SK-N-SH treated with all-trans-retinoic acid at 6 μM for 48 hours (cell line): ENCODE results near the gene IL1R2.

ENCODE experiments used
- ATAC-seq: fragments of 200-7000 bp; cut with Tn5 transposase; 3 replicates; pipeline ENCODE4 v1.9.1; 2020; ENCODE audit warnings: mild to moderate bottlenecking, moderate library complexity
- ARNTL ChIP-seq: fragments of 450-650 bp; formaldehyde crosslinking; IDR thresholded peaks from 2 replicates; pipeline ENCODE4 v1.5.0; 2020; ENCODE audit warnings: low read depth, mild to moderate bottlenecking, moderate library complexity, borderline replicate concordance
- BACH2 ChIP-seq: fragments of 250-450 bp; sonication (Bioruptor Pico); IDR thresholded peaks from 2 replicates; pipeline ENCODE4 v1.9.0; 2021; ENCODE audit warnings: mild to moderate bottlenecking, borderline replicate concordance
- CSDC2 ChIP-seq: fragments of 250-450 bp; sonication (Bioruptor Pico); IDR thresholded peaks from 2 replicates; pipeline ENCODE4 v1.5.0; 2020; ENCODE audit warnings: mild to moderate bottlenecking, moderate library complexity
- CSRNP3 ChIP-seq: fragments of 250-450 bp; sonication (Bioruptor Pico); IDR thresholded peaks from 2 replicates; pipeline ENCODE4 v1.5.1; 2021; ENCODE audit warnings: mild to moderate bottlenecking, moderate library complexity
- ESRRG ChIP-seq: fragments of 250-450 bp; sonication (Bioruptor Pico); IDR thresholded peaks from 2 replicates; pipeline ENCODE4 v1.6.1; 2021; ENCODE audit warnings: mild to moderate bottlenecking
- GLIS3 ChIP-seq: fragments of 250-450 bp; sonication (Bioruptor Pico); IDR thresholded peaks from 2 replicates; pipeline ENCODE4 v1.5.0; 2020; ENCODE audit warnings: mild to moderate bottlenecking, moderate library complexity
- ISL1 ChIP-seq: fragments of 250-450 bp; sonication (Bioruptor Pico); IDR thresholded peaks from 2 replicates; pipeline ENCODE4 v2.1.2; 2022; ENCODE audit warnings: mild to moderate bottlenecking, moderate library complexity
- OSR1 ChIP-seq: fragments of 250-450 bp; sonication (Bioruptor Pico); IDR thresholded peaks from 2 replicates; pipeline ENCODE4 v1.8.0; 2022; ENCODE audit warnings: moderate library complexity, mild to moderate bottlenecking, inconsistent platforms
- PATZ1 ChIP-seq: fragments of 250-450 bp; sonication (Bioruptor Pico); IDR thresholded peaks from 2 replicates; pipeline ENCODE4 v1.8.0; 2020; ENCODE audit warnings: mild to moderate bottlenecking, moderate library complexity, borderline replicate concordance
- POU6F1 ChIP-seq: fragments of 250-450 bp; sonication (Bioruptor Pico); IDR thresholded peaks from 2 replicates; pipeline ENCODE4 v1.8.0; 2021; ENCODE audit warnings: low read depth, mild to moderate bottlenecking, moderate library complexity, borderline replicate concordance
- RARB ChIP-seq: fragments of 250-450 bp; sonication (Bioruptor Pico); IDR thresholded peaks from 2 replicates; pipeline ENCODE4 v1.8.0; 2021; ENCODE audit warnings: mild to moderate bottlenecking, moderate library complexity
- TCF4 ChIP-seq: fragments of 250-450 bp; sonication (Bioruptor Pico); IDR thresholded peaks from 2 replicates; pipeline ENCODE4 v1.8.0; 2021; ENCODE audit warnings: mild to moderate bottlenecking, moderate library complexity, borderline replicate concordance
- TOX ChIP-seq: fragments of 250-450 bp; sonication (Bioruptor Pico); IDR thresholded peaks from 2 replicates; pipeline ENCODE4 v1.8.0; 2021; ENCODE audit warnings: mild to moderate bottlenecking, moderate library complexity, borderline replicate concordance
- ZFP3 ChIP-seq: fragments of 250-450 bp; sonication (Bioruptor Pico); IDR thresholded peaks from 2 replicates; pipeline ENCODE4 v1.5.0; 2020; ENCODE audit warnings: mild to moderate bottlenecking, moderate library complexity
- ZFP30 ChIP-seq: fragments of 450-650 bp; formaldehyde crosslinking; IDR thresholded peaks from 2 replicates; pipeline ENCODE4 v1.5.0; 2022; ENCODE audit warnings: mild to moderate bottlenecking, moderate library complexity
- ZNF565 ChIP-seq: fragments of 450-650 bp; formaldehyde crosslinking; conservative IDR thresholded peaks from 2 replicates; pipeline ENCODE4 v1.5.0; 2020; ENCODE audit warnings: low read depth, mild to moderate bottlenecking, moderate library complexity
- ZNF70 ChIP-seq: fragments of 450-650 bp; formaldehyde crosslinking; IDR thresholded peaks from 2 replicates; pipeline ENCODE4 v1.5.0; 2020; ENCODE audit warnings: mild to moderate bottlenecking, moderate library complexity
- ZNF8 ChIP-seq: fragments of 450-650 bp; formaldehyde crosslinking; IDR thresholded peaks from 2 replicates; pipeline ENCODE4 v1.5.0; 2020; ENCODE audit warnings: mild to moderate bottlenecking, moderate library complexity
- TF ChIP-seq, protein P1 (sequence below): fragments of 250-450 bp; sonication (Bioruptor Pico); IDR thresholded peaks from 2 replicates; pipeline ENCODE4 v1.5.0; 2020; ENCODE audit warnings: mild to moderate bottlenecking, moderate library complexity
- TF ChIP-seq, protein P2 (sequence below): fragments of 250-450 bp; sonication (Bioruptor Pico); IDR thresholded peaks from 2 replicates; pipeline ENCODE4 v1.5.1; 2020; ENCODE audit warnings: low read depth, mild to moderate bottlenecking, moderate library complexity

The IL1R2 gene

DNA sequence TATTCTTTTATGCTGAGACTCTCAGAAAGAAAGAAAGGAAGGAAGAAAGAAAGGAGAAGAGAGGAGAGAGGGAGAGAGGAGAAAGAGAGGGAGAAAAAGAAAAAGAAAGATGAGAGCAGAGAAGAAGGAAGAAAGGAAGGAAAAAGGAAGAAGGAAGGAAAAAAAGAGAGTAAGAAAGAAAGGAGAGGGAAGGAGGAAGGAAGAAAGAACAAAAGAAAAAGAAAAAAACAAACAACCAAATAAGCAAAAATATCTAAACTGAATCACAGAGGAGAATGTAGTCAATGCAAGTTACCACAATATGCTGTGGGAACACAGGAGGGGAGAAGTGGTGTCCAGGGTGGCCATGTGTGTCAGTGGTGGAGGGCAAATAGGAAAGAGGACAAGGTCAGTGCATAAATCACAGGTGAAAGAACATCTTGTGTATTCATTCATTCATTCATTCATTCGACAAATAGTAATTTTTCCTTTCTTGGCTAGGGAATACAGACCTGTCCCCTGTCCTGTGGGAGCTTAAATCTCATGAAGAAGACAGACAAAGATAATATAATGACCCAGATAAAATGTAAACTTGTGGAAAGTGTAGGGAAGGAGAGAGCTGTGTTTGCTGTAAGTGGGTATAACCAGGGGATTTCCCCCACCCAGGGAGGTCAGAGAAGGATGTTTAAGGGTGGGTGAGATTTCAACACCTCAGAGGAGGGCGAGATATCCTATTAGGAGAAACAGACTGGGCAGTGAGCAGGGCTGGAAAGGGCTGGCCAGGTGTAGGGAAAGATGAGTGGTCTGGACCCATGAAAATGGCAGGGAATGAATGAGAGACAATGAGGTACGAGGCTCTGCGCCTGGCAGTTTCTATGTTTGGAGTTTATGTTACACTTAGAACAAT, 50.7 kb downstream of the IL1R2 start:
- no peak for ATAC-seq
- TF ChIP-seq TCF4 (no peak), BACH2 (CRISPR knock-in tag) (no peak), CSDC2 (CRISPR knock-in tag) (no peak), ZNF8 (CRISPR knock-in tag) (no peak), ESRRG (CRISPR knock-in tag) (no peak), ZFP30 (CRISPR knock-in tag) (no peak)
- TF ChIP-seq, protein P1, sequence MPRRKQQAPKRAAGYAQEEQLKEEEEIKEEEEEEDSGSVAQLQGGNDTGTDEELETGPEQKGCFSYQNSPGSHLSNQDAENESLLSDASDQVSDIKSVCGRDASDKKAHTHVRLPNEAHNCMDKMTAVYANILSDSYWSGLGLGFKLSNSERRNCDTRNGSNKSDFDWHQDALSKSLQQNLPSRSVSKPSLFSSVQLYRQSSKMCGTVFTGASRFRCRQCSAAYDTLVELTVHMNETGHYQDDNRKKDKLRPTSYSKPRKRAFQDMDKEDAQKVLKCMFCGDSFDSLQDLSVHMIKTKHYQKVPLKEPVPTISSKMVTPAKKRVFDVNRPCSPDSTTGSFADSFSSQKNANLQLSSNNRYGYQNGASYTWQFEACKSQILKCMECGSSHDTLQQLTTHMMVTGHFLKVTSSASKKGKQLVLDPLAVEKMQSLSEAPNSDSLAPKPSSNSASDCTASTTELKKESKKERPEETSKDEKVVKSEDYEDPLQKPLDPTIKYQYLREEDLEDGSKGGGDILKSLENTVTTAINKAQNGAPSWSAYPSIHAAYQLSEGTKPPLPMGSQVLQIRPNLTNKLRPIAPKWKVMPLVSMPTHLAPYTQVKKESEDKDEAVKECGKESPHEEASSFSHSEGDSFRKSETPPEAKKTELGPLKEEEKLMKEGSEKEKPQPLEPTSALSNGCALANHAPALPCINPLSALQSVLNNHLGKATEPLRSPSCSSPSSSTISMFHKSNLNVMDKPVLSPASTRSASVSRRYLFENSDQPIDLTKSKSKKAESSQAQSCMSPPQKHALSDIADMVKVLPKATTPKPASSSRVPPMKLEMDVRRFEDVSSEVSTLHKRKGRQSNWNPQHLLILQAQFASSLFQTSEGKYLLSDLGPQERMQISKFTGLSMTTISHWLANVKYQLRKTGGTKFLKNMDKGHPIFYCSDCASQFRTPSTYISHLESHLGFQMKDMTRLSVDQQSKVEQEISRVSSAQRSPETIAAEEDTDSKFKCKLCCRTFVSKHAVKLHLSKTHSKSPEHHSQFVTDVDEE (CRISPR knock-in tag): no peak

DNA sequence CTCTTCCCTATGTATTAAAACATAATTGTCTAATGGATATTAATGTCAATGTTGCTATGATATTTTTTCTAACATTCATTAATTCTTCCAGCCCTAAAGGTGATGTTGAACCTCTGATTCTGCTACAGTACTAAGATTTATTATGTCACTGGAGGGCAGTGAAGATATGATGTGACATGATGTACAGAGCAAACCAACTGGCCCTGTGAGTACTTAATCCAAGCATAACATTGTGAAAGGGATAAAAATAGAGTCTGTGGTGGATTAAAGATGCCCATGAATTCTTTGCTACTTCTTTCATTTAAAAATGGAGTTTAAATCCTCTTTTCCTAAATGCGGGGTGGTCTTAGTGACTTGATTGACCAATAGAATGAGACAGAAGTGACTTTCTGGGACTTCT, 51.8 kb downstream of the IL1R2 start:
- ATAC-seq: no peak
- TF ChIP-seq, protein P1 (CRISPR knock-in tag): no peak
- no peak for TF ChIP-seq OSR1 (CRISPR knock-in tag)
- no peak for TF ChIP-seq POU6F1 (CRISPR knock-in tag)
- TF ChIP-seq ARNTL: no peak
- TF ChIP-seq GLIS3 (CRISPR knock-in tag): no peak
- TF ChIP-seq, protein P2, sequence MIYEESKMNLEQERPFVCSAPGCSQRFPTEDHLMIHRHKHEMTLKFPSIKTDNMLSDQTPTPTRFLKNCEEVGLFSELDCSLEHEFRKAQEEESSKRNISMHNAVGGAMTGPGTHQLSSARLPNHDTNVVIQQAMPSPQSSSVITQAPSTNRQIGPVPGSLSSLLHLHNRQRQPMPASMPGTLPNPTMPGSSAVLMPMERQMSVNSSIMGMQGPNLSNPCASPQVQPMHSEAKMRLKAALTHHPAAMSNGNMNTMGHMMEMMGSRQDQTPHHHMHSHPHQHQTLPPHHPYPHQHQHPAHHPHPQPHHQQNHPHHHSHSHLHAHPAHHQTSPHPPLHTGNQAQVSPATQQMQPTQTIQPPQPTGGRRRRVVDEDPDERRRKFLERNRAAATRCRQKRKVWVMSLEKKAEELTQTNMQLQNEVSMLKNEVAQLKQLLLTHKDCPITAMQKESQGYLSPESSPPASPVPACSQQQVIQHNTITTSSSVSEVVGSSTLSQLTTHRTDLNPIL (CRISPR knock-in tag): no peak
- TF ChIP-seq TOX (CRISPR knock-in tag): no peak
- no peak for TF ChIP-seq ISL1 (CRISPR knock-in tag)
- no peak for TF ChIP-seq RARB
- no peak for TF ChIP-seq CSRNP3
- TF ChIP-seq ZNF8 (CRISPR knock-in tag): no peak
- no peak for TF ChIP-seq ZFP3
- TF ChIP-seq ZNF70 (CRISPR knock-in tag): no peak
- TF ChIP-seq BACH2 (CRISPR knock-in tag): no peak
- TF ChIP-seq ZNF565 (CRISPR knock-in tag): no peak
- no peak for TF ChIP-seq PATZ1 (CRISPR knock-in tag)
